IPS-15b (cell line): ENCODE results near the gene ANKFY1.

Experiments used
- H3K27me3 ChIP-seq: one replicate; pipeline ENCODE4 v1.6.1; 2013; ENCODE audit warnings: low read length; ENCODE audit not compliant: control insufficient read depth, insufficient read depth
- H3K36me3 ChIP-seq: one replicate; pipeline ENCODE4 v1.6.1; 2013; ENCODE audit warnings: low read length; ENCODE audit not compliant: control insufficient read depth, insufficient read depth
- H3K4me1 ChIP-seq: one replicate; pipeline ENCODE4 v1.6.1; 2013; ENCODE audit warnings: mild to moderate bottlenecking, low read length; ENCODE audit not compliant: control insufficient read depth, insufficient read depth
- H3K4me3 ChIP-seq: one replicate; pipeline ENCODE4 v1.5.1; 2013; ENCODE audit warnings: low read depth, low read length
- H3K9ac ChIP-seq: one replicate; pipeline ENCODE4 v1.6.1; 2013; ENCODE audit warnings: low read depth, mild to moderate bottlenecking, low read length
- H3K9me3 ChIP-seq: one replicate; pipeline ENCODE4 v1.6.1; 2013; ENCODE audit warnings: mild to moderate bottlenecking, low read length; ENCODE audit not compliant: control insufficient read depth, insufficient read depth

The ANKFY1 gene

DNA sequence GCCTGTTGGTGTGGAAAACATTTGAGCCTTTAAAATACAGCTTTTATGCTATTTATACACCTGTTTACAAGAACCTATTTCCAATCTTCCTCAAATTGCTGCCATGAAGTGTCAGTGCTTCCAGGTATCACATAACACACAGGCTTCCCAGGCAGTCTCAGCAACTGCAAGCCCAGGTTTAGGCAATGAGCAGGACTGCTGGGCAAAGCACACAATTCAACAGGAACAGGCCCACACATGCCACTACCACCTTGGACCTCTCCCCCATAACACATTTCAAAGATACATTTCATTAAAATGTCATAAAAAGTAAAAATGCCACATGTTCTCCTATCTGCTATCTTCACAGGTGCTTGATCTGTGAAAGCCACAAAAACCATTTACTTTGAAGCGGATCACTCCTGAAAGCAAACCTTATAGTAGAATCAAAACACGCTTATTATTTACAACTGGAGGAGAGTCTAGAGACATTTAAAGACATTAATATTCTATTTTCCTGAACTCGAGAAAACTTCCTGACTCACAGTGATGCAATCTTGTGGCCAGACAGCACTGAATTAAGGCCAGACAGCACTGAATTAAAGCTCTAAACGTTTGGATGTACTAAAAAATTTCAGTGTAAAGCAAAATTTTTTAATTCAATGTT, 31.5 kb downstream of the ANKFY1 start:
- Histone ChIP-seq H3K27me3 (no peaks in the 10 kb centered on the region), H3K36me3 (peaks cover 6% of the 10 kb centered on the region), H3K9me3 (no peaks in the 10 kb centered on the region), H3K4me1 (no peaks in the 10 kb centered on the region), H3K9ac (no peak overlapping the region), H3K4me3 (no peak overlapping the region)

- no peak overlapping the region for H3K4me3 ChIP-seq
- no peak overlapping the region for H3K9ac ChIP-seq
- no peaks in the 10 kb centered on the region for H3K27me3 ChIP-seq
- H3K9me3 ChIP-seq = no peaks in the 10 kb centered on the region
- H3K36me3 ChIP-seq = no peaks in the 10 kb centered on the region
- H3K4me1 ChIP-seq = no peaks in the 10 kb centered on the region
Measured at GRCh38 chr17:4229627-4230541, 33.9 kb downstream of the ANKFY1 start.

DNA sequence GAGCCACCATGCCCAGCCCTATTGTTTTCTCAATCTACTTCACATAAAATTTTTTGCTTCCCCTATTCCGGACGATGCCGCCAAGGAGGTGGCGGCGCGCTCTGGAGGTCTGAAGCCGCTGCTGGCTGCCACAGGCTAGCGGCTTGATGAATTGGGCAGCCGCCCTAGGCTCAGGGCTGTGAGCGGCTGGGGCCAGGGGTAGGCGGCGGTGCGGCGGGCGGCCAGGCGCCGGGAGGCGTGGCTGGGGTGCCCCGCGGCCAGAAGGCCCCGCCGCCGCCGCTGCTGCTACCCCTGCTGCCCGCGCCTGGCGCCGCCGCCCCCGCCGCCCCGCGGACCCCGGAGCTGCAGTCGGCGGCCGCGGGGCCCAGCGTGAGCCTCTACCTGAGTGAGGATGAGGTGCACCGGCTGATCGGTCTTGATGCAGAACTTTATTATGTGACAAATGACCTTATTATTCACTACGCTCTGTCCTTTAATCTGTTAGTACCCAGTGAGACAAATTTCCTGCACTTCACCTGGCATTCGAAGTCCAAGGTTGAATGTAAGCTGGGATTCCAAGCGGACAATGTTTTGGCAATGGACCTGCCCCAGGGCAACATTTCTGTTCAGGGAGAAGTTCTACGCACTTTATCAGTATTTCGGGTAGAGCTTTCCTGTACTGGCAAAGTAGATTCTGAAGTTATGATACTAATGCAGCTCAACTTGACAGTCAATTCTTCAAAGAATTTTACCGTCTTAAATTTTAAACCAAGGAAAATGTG, 41.7 kb downstream of the ANKFY1 start:
- Histone ChIP-seq H3K9me3 (no peaks in the 10 kb centered on the region), H3K4me1 (no peaks in the 10 kb centered on the region), H3K4me3 (no peak overlapping the region), H3K36me3 (no peaks in the 10 kb centered on the region), H3K27me3 (no peaks in the 10 kb centered on the region), H3K9ac (no peak overlapping the region)

DNA sequence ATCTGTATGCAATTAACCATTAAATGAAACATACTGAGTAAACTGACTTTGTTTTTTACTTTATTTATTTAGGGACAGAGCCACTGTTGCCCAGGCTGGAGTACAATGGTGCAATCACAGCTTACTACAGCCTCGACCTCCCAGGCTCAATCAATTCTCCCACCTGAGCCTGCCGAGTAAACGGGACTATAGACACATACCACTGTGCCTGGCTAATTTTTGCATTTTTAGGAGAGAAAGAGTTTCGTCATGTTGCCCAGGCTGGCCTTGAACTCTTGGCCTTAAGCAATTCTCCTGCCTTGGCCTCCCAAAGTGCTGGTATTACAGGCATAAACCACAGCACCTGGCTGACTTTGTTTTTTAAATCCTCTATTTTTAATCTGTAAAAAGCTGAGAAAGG, 42.6 kb downstream of the ANKFY1 start:
- H3K4me3 ChIP-seq = no peak overlapping the region
- H3K27me3 ChIP-seq = no peaks in the 10 kb centered on the region
- no peaks in the 10 kb centered on the region for H3K36me3 ChIP-seq
- H3K9me3 ChIP-seq = no peaks in the 10 kb centered on the region
- no peaks in the 10 kb centered on the region for H3K4me1 ChIP-seq
- no peak overlapping the region for H3K9ac ChIP-seq

- no peak overlapping the region for H3K9ac ChIP-seq
- no peak overlapping the region for H3K4me3 ChIP-seq
- H3K9me3 ChIP-seq = no peaks in the 10 kb centered on the region
- no peaks in the 10 kb centered on the region for H3K27me3 ChIP-seq
- peaks cover 4% of the 10 kb centered on the region for H3K4me1 ChIP-seq
- no peaks in the 10 kb centered on the region for H3K36me3 ChIP-seq
Measured at GRCh38 chr17:4220655-4221054, 43.1 kb downstream of the ANKFY1 start.

GRCh38 chr17:4219241-4219640, 44.5 kb downstream of the ANKFY1 start:
- Histone ChIP-seq H3K27me3 (no peaks in the 10 kb centered on the region), H3K9me3 (no peaks in the 10 kb centered on the region), H3K9ac (no peak overlapping the region), H3K4me3 (no peak overlapping the region), H3K36me3 (no peaks in the 10 kb centered on the region), H3K4me1 (peaks cover 6% of the 10 kb centered on the region)

- Histone ChIP-seq H3K27me3 (no peaks in the 10 kb centered on the region), H3K9me3 (no peaks in the 10 kb centered on the region), H3K4me1 (peaks cover 6% of the 10 kb centered on the region), H3K9ac (no peak overlapping the region), H3K36me3 (no peaks in the 10 kb centered on the region), H3K4me3 (no peak overlapping the region)
Measured at GRCh38 chr17:4215882-4216570, 47.8 kb downstream of the ANKFY1 start.

GRCh38 chr17:4214157-4214556, 49.6 kb downstream of the ANKFY1 start:
- Histone ChIP-seq H3K9ac (no peak overlapping the region), H3K36me3 (peaks cover 5% of the 10 kb centered on the region), H3K9me3 (no peaks in the 10 kb centered on the region), H3K27me3 (no peaks in the 10 kb centered on the region), H3K4me1 (peaks cover 6% of the 10 kb centered on the region), H3K4me3 (no peak overlapping the region)

DNA sequence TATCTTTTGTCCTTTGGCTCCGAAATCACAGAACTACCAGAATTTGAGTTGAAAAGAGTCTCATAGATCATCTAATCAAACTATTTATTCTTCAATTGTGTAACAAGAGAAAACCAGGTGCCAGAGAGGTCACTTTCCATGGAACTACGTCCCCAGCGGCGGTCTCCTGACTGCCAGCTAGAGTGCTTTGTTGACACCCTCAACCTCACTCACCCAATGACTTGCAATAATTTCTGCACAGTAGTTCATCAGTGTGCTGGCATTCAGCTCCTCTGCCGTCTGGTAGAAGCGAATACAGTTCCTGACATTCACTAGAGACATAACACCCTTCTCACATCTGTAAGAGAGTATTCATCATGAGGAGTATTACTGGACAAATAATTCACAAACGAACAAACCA, 54.2 kb downstream of the ANKFY1 start:
- Histone ChIP-seq H3K9me3 (no peaks in the 10 kb centered on the region), H3K9ac (no peak overlapping the region), H3K4me3 (no peak overlapping the region), H3K27me3 (no peaks in the 10 kb centered on the region), H3K36me3 (peaks cover 20% of the 10 kb centered on the region), H3K4me1 (no peaks in the 10 kb centered on the region)

GRCh38 chr17:4208238-4208637, 55.5 kb downstream of the ANKFY1 start:
- Histone ChIP-seq H3K9ac (peak overlapping the region; percentile 8), H3K4me3 (no peak overlapping the region), H3K4me1 (no peaks in the 10 kb centered on the region), H3K9me3 (no peaks in the 10 kb centered on the region), H3K27me3 (no peaks in the 10 kb centered on the region), H3K36me3 (peaks cover 20% of the 10 kb centered on the region)

DNA sequence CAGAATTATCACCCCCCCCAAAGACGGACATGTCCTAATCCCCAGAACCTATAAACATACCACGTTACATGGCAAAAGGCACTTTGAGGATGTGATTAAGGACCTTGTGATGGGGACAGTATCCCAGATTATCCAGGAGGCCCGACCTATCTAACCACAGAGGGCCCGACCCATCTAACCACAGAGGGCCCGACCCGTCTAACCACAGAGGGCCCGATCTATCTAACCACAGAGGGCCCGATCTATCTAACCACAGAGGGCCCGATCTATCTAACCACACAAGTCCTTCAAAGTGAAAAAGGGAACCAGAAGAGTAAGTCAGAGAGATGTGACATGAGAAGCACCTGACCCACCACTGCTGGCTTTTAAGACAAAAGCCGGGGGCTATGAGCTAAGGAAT, 56.8 kb downstream of the ANKFY1 start:
- Histone ChIP-seq H3K9me3 (no peaks in the 10 kb centered on the region), H3K36me3 (peaks cover 20% of the 10 kb centered on the region), H3K4me1 (no peaks in the 10 kb centered on the region), H3K9ac (no peak overlapping the region), H3K4me3 (no peak overlapping the region), H3K27me3 (no peaks in the 10 kb centered on the region)
